ENCODE data around the gene HHIPL1. TPM values are rescaled to one million over a fixed set of nuclear protein-coding genes. Genes with fewer than 3 reads are reported as not detected.

The HHIPL1 gene
- total and polyA plus RNA-seq, 2 of the 8 experiments (the other 6 are each of a cell fraction or from before 2014, with no cell fraction given): 1.5 to 2.6 TPM

DNA sequence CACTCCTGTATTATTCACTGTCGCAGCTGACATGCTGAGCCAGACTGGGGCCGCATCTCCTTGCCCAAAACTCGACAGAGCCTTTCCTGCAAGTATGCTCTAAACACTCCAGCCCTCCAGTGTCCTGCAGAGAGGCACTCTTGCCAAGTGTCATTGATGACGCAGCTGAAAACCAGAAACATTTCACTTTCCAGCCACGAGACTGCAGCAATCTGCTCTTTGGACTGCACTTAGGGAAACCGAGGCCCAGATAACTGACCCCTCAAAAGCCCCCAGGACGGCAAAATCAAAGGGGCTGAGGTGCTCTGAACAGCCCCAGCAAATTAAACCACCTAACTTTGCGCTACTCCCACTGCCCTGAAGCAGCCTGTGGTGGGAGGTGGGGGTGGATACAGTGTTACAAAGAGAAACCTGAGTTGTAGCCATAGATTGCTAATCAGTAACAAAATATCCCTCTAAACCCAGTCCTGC, 43.5 kb upstream of the HHIPL1 start (continued):
- TF ChIP-seq CREB1 (IDR thresholded peaks at IDR 0.05) (no peak), JUND (IDR thresholded peaks at IDR 0.05; ENCODE audit: low read length) (no peak), BCL11A (IDR thresholded peaks at IDR 0.05; ENCODE audit: low read depth in 2 of 2, low read length in 2 of 2) (no peak), RXRA (IDR thresholded peaks at IDR 0.05; ENCODE audit: insufficient read depth, low read depth, low read length) (no peak)

All from H1 (cell line).